ENCODE data around the gene ARPP19.

Gene ARPP19

GRCh38 chr15:52559022-52559421, 9.8 kb downstream of the ARPP19 start:
- Histone ChIP-seq H3K27ac (replicated peaks) (no peak overlapping the region), H3K27me3 (ENCODE audit: insufficient read depth, poor library complexity, severe bottlenecking) (no peaks in the 10 kb centered on the region), H3K4me3 (replicated peaks; ENCODE audit: insufficient read depth, low read length) (no peak overlapping the region)
- DNase-seq (ENCODE audit: low read depth in 1 of 2, low spot score in 1 of 2): no peak
- TF ChIP-seq CTCF (IDR thresholded peaks at IDR 0.05; ENCODE audit: insufficient read depth, low read length): no peak
- TF ChIP-seq GABPA (IDR thresholded peaks at IDR 0.05; ENCODE audit: low read depth): no peak
- no peak for TF ChIP-seq POLR2AphosphoS5 (IDR thresholded peaks at IDR 0.05; ENCODE audit: low read depth)
- TF ChIP-seq SPI1 (IDR thresholded peaks at IDR 0.05; ENCODE audit: borderline replicate concordance, low read depth): no peak
- no peak for TF ChIP-seq REST (IDR thresholded peaks at IDR 0.05; ENCODE audit: insufficient replicate concordance, low read depth)

GRCh38 chr15:52558196-52558595, 10.6 kb downstream of the ARPP19 start:
- no peak for DNase-seq (ENCODE audit: low read depth in 1 of 2, low spot score in 1 of 2)
- H3K4me3 ChIP-seq (replicated peaks; ENCODE audit: insufficient read depth, low read length): no peak overlapping the region
- peak overlapping the region; percentile 28 for H3K27ac ChIP-seq (replicated peaks)
- TF ChIP-seq SPI1 (IDR thresholded peaks at IDR 0.05; ENCODE audit: borderline replicate concordance, low read depth) (no peak), GABPA (IDR thresholded peaks at IDR 0.05; ENCODE audit: low read depth) (no peak), CTCF (IDR thresholded peaks at IDR 0.05; ENCODE audit: insufficient read depth, low read length) (no peak), POLR2AphosphoS5 (IDR thresholded peaks at IDR 0.05; ENCODE audit: low read depth) (no peak), REST (IDR thresholded peaks at IDR 0.05; ENCODE audit: insufficient replicate concordance, low read depth) (no peak)
- no peaks in the 10 kb centered on the region for H3K27me3 ChIP-seq (ENCODE audit: insufficient read depth, poor library complexity, severe bottlenecking)

- H3K27ac ChIP-seq (replicated peaks): peak overlapping the region; percentile 25
- DNase-seq (ENCODE audit: low read depth in 1 of 2, low spot score in 1 of 2): no peak
- H3K4me3 ChIP-seq (replicated peaks; ENCODE audit: insufficient read depth, low read length): no peak overlapping the region
- H3K27me3 ChIP-seq (ENCODE audit: insufficient read depth, poor library complexity, severe bottlenecking): no peaks in the 10 kb centered on the region
- TF ChIP-seq SPI1 (IDR thresholded peaks at IDR 0.05; ENCODE audit: borderline replicate concordance, low read depth): no peak
- no peak for TF ChIP-seq GABPA (IDR thresholded peaks at IDR 0.05; ENCODE audit: low read depth)
- no peak for TF ChIP-seq POLR2AphosphoS5 (IDR thresholded peaks at IDR 0.05; ENCODE audit: low read depth)
- no peak for TF ChIP-seq CTCF (IDR thresholded peaks at IDR 0.05; ENCODE audit: insufficient read depth, low read length)
- no peak for TF ChIP-seq REST (IDR thresholded peaks at IDR 0.05; ENCODE audit: insufficient replicate concordance, low read depth)
These were observed 11.6 kb downstream of the ARPP19 start for GRCh38 chr15:52557274-52557641.
